GM12878 (cell line): Measurements from ENCODE around the gene SCRT2. TPM values are rescaled to one million over a fixed set of nuclear protein-coding genes. Genes with fewer than 3 reads are reported as not detected.

Experiments
- ATAC-seq: fragments of 200-7000 bp; cut with Tn5 transposase; 3 replicates; pipeline ENCODE4 v1.9.1; 2020; ENCODE audit warnings: mild to moderate bottlenecking, moderate library complexity
- BruUV-seq: library from RNA; stranded (reverse); fragments of 400-500 nt; replicated peaks from 2 replicates; lab custom pipeline; 2021; lab: Mats Ljungman, UMichigan
- CTCF ChIA-PET: fragments of 300-600 bp; sonication (Branson Sonifier 250); formaldehyde crosslinking; extraction: SDS; loops from one replicate; lab custom pipeline; 2021; ENCODE audit warnings: inconsistent platforms; lab: Yijun Ruan, JAX
- POLR2A ChIA-PET: fragments of 350-600 bp; formaldehyde crosslinking; extraction: SDS; loops from one replicate; lab custom pipeline; 2021; ENCODE audit warnings: inconsistent platforms; lab: Charles Lee
- RAD21 ChIA-PET: fragments of 300-600 bp; sonication (Branson Sonifier 250); formaldehyde crosslinking; loops from one replicate; lab custom pipeline; 2023; ENCODE audit warnings: antibody characterized with exemption; ENCODE audit not compliant: unreplicated experiment; lab: Charles Lee
- SMC1A ChIA-PET: fragments of 300-600 bp; sonication (Branson Sonifier 250); formaldehyde crosslinking; loops from one replicate; lab custom pipeline; 2023; ENCODE audit not compliant: unreplicated experiment, uncharacterized antibody; lab: Charles Lee
- DNase-seq: peaks from one replicate; pipeline ENCODE4 v3.0.0-alpha.2; 2011; ENCODE audit warnings: low read depth, low spot score
- FAIRE-seq: peaks from 3 replicates; lab custom pipeline; 2011; peaks lifted over from hg19 to GRCh38; lab: Jason Lieb, UNC
- H2AFZ ChIP-seq: 2 replicates; pipeline ENCODE4 v1.6.0; 2011; ENCODE audit warnings: low read depth, low read length, control low read depth; ENCODE audit not compliant: control insufficient read depth
- H3K27ac ChIP-seq: 2 replicates; pipeline ENCODE4 v1.5.1; 2011; ENCODE audit warnings: control low read depth; ENCODE audit not compliant: control insufficient read depth, insufficient read depth
- H3K27me3 ChIP-seq, 2 experiments: replicated peaks in 1 of 2; 2 replicates each; pipeline versions ENCODE4 v1.6.0 to v1.6.1; 2011; ENCODE audit warnings: low read length in 1 of 2; ENCODE audit not compliant: control insufficient read depth in 2 of 2, insufficient read depth in 2 of 2
- H3K36me3 ChIP-seq, 2 experiments: 2 replicates each; pipeline ENCODE4 v1.5.1; 2011; ENCODE audit warnings: low read length in 1 of 2; ENCODE audit not compliant: control insufficient read depth in 2 of 2, insufficient read depth in 2 of 2
- H3K4me1 ChIP-seq: 2 replicates; pipeline ENCODE4 v1.6.1; 2011; ENCODE audit warnings: mild to moderate bottlenecking, low read length, moderate library complexity, mixed read lengths; ENCODE audit not compliant: control insufficient read depth, insufficient read depth
- H3K4me2 ChIP-seq: 2 replicates; pipeline ENCODE4 v1.6.0; 2011; ENCODE audit warnings: control low read depth; ENCODE audit not compliant: control insufficient read depth, insufficient read depth
- H3K4me3 ChIP-seq: fragments of 200-600 bp; sonication (generic); 2 replicates; pipeline ENCODE4 v1.5.1; 2016
- H3K79me2 ChIP-seq: 2 replicates; pipeline ENCODE4 v1.6.0; 2011; ENCODE audit warnings: low read length; ENCODE audit not compliant: control insufficient read depth, insufficient read depth
- H3K9ac ChIP-seq: 2 replicates; pipeline ENCODE4 v1.8.0; 2011; ENCODE audit warnings: low read length, control low read depth, mixed read lengths; ENCODE audit not compliant: control insufficient read depth, insufficient read depth
- H3K9me3 ChIP-seq: replicated peaks from 3 replicates; pipeline ENCODE4 v1.5.1; 2011; ENCODE audit warnings: mild to moderate bottlenecking, low read length; ENCODE audit not compliant: control insufficient read depth, insufficient read depth
- H4K20me1 ChIP-seq: 2 replicates; pipeline ENCODE4 v1.6.0; 2011; ENCODE audit not compliant: control insufficient read depth, insufficient read depth
- BMI1 ChIP-seq: fragments of 450-650 bp; IDR thresholded peaks from 2 replicates; pipeline ENCODE4 v1.6.1; 2016; ENCODE audit warnings: mild to moderate bottlenecking, moderate library complexity, borderline replicate concordance
- ESRRA ChIP-seq: IDR thresholded peaks from 2 replicates; pipeline ENCODE4 v1.6.1; 2012; ENCODE audit warnings: mild to moderate bottlenecking, low read length, improper control_type of control experiment
- ETV6 ChIP-seq, 2 experiments: fragments of 450-650 bp in 1 of 2; IDR thresholded peaks in 1 of 2; conservative IDR thresholded peaks in 1 of 2; 2 replicates each; pipeline ENCODE4 v1.6.1; 2014; ENCODE audit warnings: antibody characterized with exemption in 1 of 2, borderline replicate concordance in 1 of 2, low read depth in 1 of 2, mild to moderate bottlenecking in 1 of 2, moderate library complexity in 1 of 2
- GATAD2B ChIP-seq: fragments of 450-650 bp; conservative IDR thresholded peaks from 2 replicates; pipeline ENCODE4 v1.6.1; 2017; ENCODE audit warnings: low read depth, mild to moderate bottlenecking, moderate library complexity
- IKZF2 ChIP-seq, 2 experiments: fragments of 450-650 bp; IDR thresholded peaks; 2 replicates each; pipeline ENCODE4 v1.6.1; 2017; ENCODE audit warnings: mild to moderate bottlenecking in 2 of 2, moderate library complexity in 2 of 2
- MEF2A ChIP-seq: IDR thresholded peaks from 2 replicates; pipeline ENCODE4 v1.6.1; 2011; ENCODE audit warnings: low read depth, mild to moderate bottlenecking, low read length, moderate library complexity; ENCODE audit not compliant: insufficient read depth
- NBN ChIP-seq: fragments of 450-650 bp; IDR thresholded peaks from 2 replicates; pipeline ENCODE4 v1.6.1; 2016
- PRDM15 ChIP-seq: fragments of 450-650 bp; formaldehyde crosslinking; IDR thresholded peaks from 2 replicates; pipeline ENCODE4 v1.4.0; 2020; ENCODE audit warnings: mild to moderate bottlenecking, moderate library complexity
- SPI1 ChIP-seq: IDR thresholded peaks from 2 replicates; pipeline ENCODE4 v1.6.1; 2011; ENCODE audit warnings: low read depth, mild to moderate bottlenecking, low read length, moderate library complexity, borderline replicate concordance; ENCODE audit not compliant: insufficient read depth
- TCF7 ChIP-seq: IDR thresholded peaks from 2 replicates; pipeline ENCODE4 v1.6.1; 2014; ENCODE audit warnings: antibody characterized with exemption, borderline replicate concordance
- USF1 ChIP-seq: IDR thresholded peaks from 2 replicates; pipeline ENCODE4 v1.6.1; 2011; ENCODE audit warnings: borderline replicate concordance, low read depth, mild to moderate bottlenecking, moderate library complexity, mixed read lengths, low read length; ENCODE audit not compliant: insufficient read depth; ENCODE audit errors: extremely low read length
- ZNF687 ChIP-seq: fragments of 450-650 bp; IDR thresholded peaks from 2 replicates; pipeline ENCODE4 v1.6.1; 2017; ENCODE audit warnings: mild to moderate bottlenecking, moderate library complexity
- WGBS: methylation state at CpG from one replicate; pipeline ENCODE4 v1.1.6; 2016; ENCODE audit warnings: low lambda C conversion rate; ENCODE audit not compliant: insufficient replicate concordance, insufficient coverage; ENCODE audit errors: missing lambda C conversion rate; 5-methylcytosine and 5-hydroxymethylcytosine counted together
- in situ Hi-C: fragments of 300-500 bp; cut with MboI; formaldehyde crosslinking; loops from 9 replicates; pipeline ENCODE4 v1.14.3; 2018; ENCODE audit warnings: mixed read lengths
- intact Hi-C: fragments of 100-400 bp; cut with micrococcal nuclease; formaldehyde crosslinking; loops from one replicate; pipeline ENCODE4 v1.14.2; 2022; ENCODE audit not compliant: unreplicated experiment
- polyA plus RNA-seq, 11 experiments: library from polyadenylated mRNA; depleted of rRNA in 4 of 11; unstranded in 6 of 11; stranded (reverse) in 5 of 11; fragments of >200 nt; fragmentation: Nextera tagmentation in 4 of 11; fragmentation: Illumina TruSeq in 1 of 11; extraction: Ambion mirVana in 4 of 11; extraction: Trizol in 1 of 11; gene quantifications; 1 replicate in 1 of 11; 2 replicates in 10 of 11; pipeline versions ENCODE4 v1.2.1 to v1.2.3, GENCODE V29; 2011 to 2016; ENCODE audit warnings: inconsistent platforms in 2 of 11, missing spikeins in 2 of 11, low read depth in 1 of 11
- total RNA-seq, 4 experiments: library from RNA; depleted of rRNA in 3 of 4; stranded (reverse); fragments of >200 nt in 3 of 4; fragmentation: Illumina TruSeq in 1 of 4; extraction: Trizol in 1 of 4; gene quantifications; 2 replicates each; pipeline versions ENCODE4 v1.2.1 to v1.2.3, GENCODE V29; 2013 to 2021

Gene SCRT2
- total and polyA plus RNA-seq, 10 of the 15 experiments (the other 5 are each of a cell fraction or from before 2014, with no cell fraction given), result not detected

DNA sequence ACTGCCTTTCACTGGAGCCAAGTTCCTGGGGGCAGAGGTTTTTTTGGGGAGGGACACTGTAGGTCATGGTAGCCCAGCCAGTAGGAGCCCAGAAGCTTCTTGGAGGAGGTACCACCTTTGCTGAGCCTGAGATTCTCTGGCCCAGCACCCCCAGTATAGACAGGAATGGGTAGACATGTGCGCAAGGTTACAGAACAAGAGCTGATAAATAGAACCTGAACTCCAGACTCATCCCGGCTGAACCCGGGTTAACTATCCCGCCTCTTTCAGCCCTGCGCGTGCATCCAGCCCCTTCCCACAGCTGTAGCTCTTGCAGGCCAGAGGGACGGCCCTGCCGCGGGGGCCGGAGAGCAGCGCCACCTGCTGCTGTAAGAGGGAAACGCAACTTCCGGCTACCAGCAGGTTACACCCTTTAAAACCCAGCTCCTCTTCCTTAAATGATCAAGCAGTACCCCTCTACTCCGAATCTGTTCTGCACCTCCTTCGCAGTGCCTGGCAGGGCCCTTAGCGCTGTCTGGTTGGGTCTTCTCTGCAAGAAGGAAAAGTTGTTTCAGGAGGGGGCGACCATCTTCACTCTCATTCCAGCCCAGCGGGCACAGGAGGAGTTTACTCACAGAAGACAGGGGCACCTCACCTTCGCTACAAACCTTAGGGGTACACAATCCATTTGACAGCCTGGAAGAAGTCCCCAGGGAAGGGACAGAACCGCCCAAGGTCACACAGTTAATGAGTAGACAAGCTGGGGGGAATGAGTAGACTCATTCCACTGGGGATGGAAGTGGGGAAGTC, 30.1 kb downstream of the SCRT2 start:
- Histone ChIP-seq H3K4me3 (no peak overlapping the region), H3K27me3 (no peaks in the 10 kb centered on the region), H3K36me3 (peaks cover 0 to 4% of the 10 kb centered on the region in 2 experiments; a peak in 3 of 4 replicates), H3K9me3 (no peaks in the 10 kb centered on the region), H3K4me2 (no peak overlapping the region), H3K4me1 (no peaks in the 10 kb centered on the region), H2AFZ (peak overlapping the region; percentile 41; the same call in 1 of the 2 replicates), H4K20me1 (no peaks in the 10 kb centered on the region), H3K27ac (0 out of 2 replicates have a peak overlapping the region, but pooled peaks have one; percentile 7), H3K79me2 (no peaks in the 10 kb centered on the region), H3K9ac (no peak overlapping the region)
- POLR2A ChIA-PET, result interaction anchor here (0.5 to 1.1 kb wide), 2 partner anchors 83 to 107 kb away, joined by 3 to 6 read pairs; no protein-coding TSS in a partner anchor
- DNase-seq (peak; percentile 25), ATAC-seq (peak; percentile 96), FAIRE-seq (peak; percentile 96)
- in situ Hi-C loops, result loop anchor here (5.0 kb wide), 2 partner anchors 83 to 293 kb away; no protein-coding TSS in a partner anchor
- RAD21 ChIA-PET, result interaction anchor here (0.7 to 4.3 kb wide), 22 partner anchors 18 to 310 kb away, joined by 3 to 35 read pairs (median 5); partner anchors contain the start of gene CSNK2A1
- CTCF ChIA-PET, result interaction anchor here (0.6 to 7.5 kb wide), 40 partner anchors 11 to 1884 kb away, joined by 3 to 190 read pairs (median 5); partner anchors contain the start of gene CSNK2A1
- intact Hi-C loops, result loop anchor here (1.0 kb wide), 2 partner anchors 84 to 291 kb away; no protein-coding TSS in a partner anchor
- no TSS peak for BruUV-seq
- SMC1A ChIA-PET, result interaction anchor here (0.8 to 5.2 kb wide), 25 partner anchors 10 to 291 kb away, joined by 3 to 75 read pairs (median 4); partner anchors contain the start of gene CSNK2A1
- WGBS, result 17% methylated on average over 20 of the region's 20 CpGs
- TF ChIP-seq IKZF2 (IDR thresholded peaks at IDR 0.05) (no peak), TCF7 (no peak), GATAD2B (no peak; the same call in 1 of the 2 replicates), ESRRA (no peak), BMI1 (no peak), MEF2A (no peak), ZNF687 (no peak), ETV6 (conservative IDR thresholded peaks at IDR 0.05 in 1 of 2, IDR thresholded peaks at IDR 0.05 in 1 of 2; ENCODE audit: borderline replicate concordance in 1 of 2, low read depth in 1 of 2) (no peak), NBN (peak; percentile 65; the same call in 1 of the 2 replicates), USF1 (no peak), PRDM15 (CRISPR knock-in tag) (no peak), SPI1 (0 out of 2 replicates have a peak, but pooled peaks have one; percentile 20)
